ENCODE results near the gene SETD2. TPM values are rescaled to one million over a fixed set of nuclear protein-coding genes. Genes with fewer than 3 reads are reported as not detected.

The SETD2 gene
- total and polyA plus RNA-seq, 2 donors (not counting 1 experiment from before 2014, with no cell fraction given): 22.5 to 35.3 TPM

DNA sequence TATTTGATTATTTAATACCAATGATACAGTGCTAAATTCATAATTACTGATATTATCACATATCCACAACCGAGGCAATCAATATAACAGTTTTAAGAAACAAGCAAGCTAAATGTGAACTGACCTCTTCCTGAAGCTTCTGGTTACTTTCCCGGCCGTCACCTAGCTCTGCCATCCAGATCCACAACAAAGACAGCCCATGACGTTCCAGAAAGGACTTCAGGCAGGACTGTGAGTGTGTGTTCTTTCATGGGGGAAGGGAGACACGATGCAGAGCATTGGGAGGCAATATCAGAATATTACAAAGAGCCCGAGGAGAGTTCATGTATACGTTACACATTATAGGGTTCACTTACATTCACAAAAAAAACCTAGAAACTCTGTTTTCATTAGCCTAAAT lies 77.8 kb downstream of the SETD2 start:
- Histone ChIP-seq H3K4me2 (ENCODE audit: extremely low read depth, insufficient read depth, low read length) (no peak overlapping the region), H3K79me2 (ENCODE audit: control insufficient read depth, insufficient read depth, low read length) (peaks cover 5% of the 10 kb centered on the region), H2AFZ (ENCODE audit: low read length) (no peak overlapping the region), H3K4me1 (ENCODE audit: control insufficient read depth, extremely low read depth, insufficient read depth, low read length) (peaks cover 5% of the 10 kb centered on the region), H3K27ac (ENCODE audit: insufficient read depth, low read length) (no peak overlapping the region), H3K4me3 (replicated peaks in 1 of 4; ENCODE audit: control extremely low read depth in 1 of 4, insufficient read depth in 1 of 4, low read depth in 3 of 4, low read length in 4 of 4) (no peak overlapping the region), H3K27me3 (ENCODE audit: control insufficient read depth, insufficient read depth, low read length) (no peaks in the 10 kb centered on the region), H3K9me3 (ENCODE audit: control insufficient read depth, insufficient read depth, low read depth, low read length) (no peaks in the 10 kb centered on the region), H3K36me3 (ENCODE audit: control insufficient read depth, insufficient read depth, low read length) (peaks cover 3% of the 10 kb centered on the region), H4K20me1 (ENCODE audit: control insufficient read depth, extremely low read depth, insufficient read depth, low read length) (no peaks in the 10 kb centered on the region), H3K9ac (ENCODE audit: insufficient read depth, low read length) (no peak overlapping the region)
- DNase-seq (ENCODE audit: low read depth in 2 of 2): no peak
- no peak for TF ChIP-seq CTCF (conservative IDR thresholded peaks at IDR 0.05 in 1 of 2, IDR thresholded peaks at IDR 0.05 in 1 of 2; ENCODE audit: low read depth in 1 of 2, low read length in 2 of 2)
- TF ChIP-seq EZH2 (IDR thresholded peaks at IDR 0.05; ENCODE audit: low read length, missing control alignments): no peak

- H3K9ac ChIP-seq (ENCODE audit: insufficient read depth, low read length): no peak overlapping the region
- H3K36me3 ChIP-seq (ENCODE audit: control insufficient read depth, insufficient read depth, low read length): peaks cover 3% of the 10 kb centered on the region
- H3K79me2 ChIP-seq (ENCODE audit: control insufficient read depth, insufficient read depth, low read length): peaks cover 8% of the 10 kb centered on the region
- H3K4me1 ChIP-seq (ENCODE audit: control insufficient read depth, extremely low read depth, insufficient read depth, low read length): peaks cover 5% of the 10 kb centered on the region
- H4K20me1 ChIP-seq (ENCODE audit: control insufficient read depth, extremely low read depth, insufficient read depth, low read length): no peaks in the 10 kb centered on the region
- no peak overlapping the region for H2AFZ ChIP-seq (ENCODE audit: low read length)
- H3K27ac ChIP-seq (ENCODE audit: insufficient read depth, low read length): no peak overlapping the region
- H3K27me3 ChIP-seq (ENCODE audit: control insufficient read depth, insufficient read depth, low read length): no peaks in the 10 kb centered on the region
- H3K4me2 ChIP-seq (ENCODE audit: extremely low read depth, insufficient read depth, low read length): no peak overlapping the region
- no peak overlapping the region for H3K4me3 ChIP-seq (replicated peaks in 1 of 4; ENCODE audit: control extremely low read depth in 1 of 4, insufficient read depth in 1 of 4, low read depth in 3 of 4, low read length in 4 of 4)
- H3K9me3 ChIP-seq (ENCODE audit: control insufficient read depth, insufficient read depth, low read depth, low read length): no peaks in the 10 kb centered on the region
- no peak for DNase-seq (ENCODE audit: low read depth in 2 of 2)
- no peak for TF ChIP-seq CTCF (conservative IDR thresholded peaks at IDR 0.05 in 1 of 2, IDR thresholded peaks at IDR 0.05 in 1 of 2; ENCODE audit: low read depth in 1 of 2, low read length in 2 of 2)
- TF ChIP-seq EZH2 (IDR thresholded peaks at IDR 0.05; ENCODE audit: low read length, missing control alignments): no peak
Observed at GRCh38 chr3:47083786-47084185, 80.1 kb downstream of the SETD2 start.

GRCh38 chr3:47082519-47082918 lies 81.4 kb downstream of the SETD2 start:
- H2AFZ ChIP-seq (ENCODE audit: low read length): no peak overlapping the region
- peaks cover 5% of the 10 kb centered on the region for H3K4me1 ChIP-seq (ENCODE audit: control insufficient read depth, extremely low read depth, insufficient read depth, low read length)
- no peak overlapping the region for H3K4me2 ChIP-seq (ENCODE audit: extremely low read depth, insufficient read depth, low read length)
- H3K27ac ChIP-seq (ENCODE audit: insufficient read depth, low read length): no peak overlapping the region
- no peaks in the 10 kb centered on the region for H3K9me3 ChIP-seq (ENCODE audit: control insufficient read depth, insufficient read depth, low read depth, low read length)
- H4K20me1 ChIP-seq (ENCODE audit: control insufficient read depth, extremely low read depth, insufficient read depth, low read length): no peaks in the 10 kb centered on the region
- no peaks in the 10 kb centered on the region for H3K27me3 ChIP-seq (ENCODE audit: control insufficient read depth, insufficient read depth, low read length)
- DNase-seq (ENCODE audit: low read depth in 2 of 2): peak; percentile 51 to 72
- no peak overlapping the region for H3K9ac ChIP-seq (ENCODE audit: insufficient read depth, low read length)
- H3K79me2 ChIP-seq (ENCODE audit: control insufficient read depth, insufficient read depth, low read length): peaks cover 8% of the 10 kb centered on the region
- peaks cover 4% of the 10 kb centered on the region for H3K36me3 ChIP-seq (ENCODE audit: control insufficient read depth, insufficient read depth, low read length)
- no peak overlapping the region for H3K4me3 ChIP-seq (replicated peaks in 1 of 4; ENCODE audit: control extremely low read depth in 1 of 4, insufficient read depth in 1 of 4, low read depth in 3 of 4, low read length in 4 of 4)
- TF ChIP-seq EZH2 (IDR thresholded peaks at IDR 0.05; ENCODE audit: low read length, missing control alignments): no peak
- TF ChIP-seq CTCF (conservative IDR thresholded peaks at IDR 0.05 in 1 of 2, IDR thresholded peaks at IDR 0.05 in 1 of 2; ENCODE audit: low read depth in 1 of 2, low read length in 2 of 2): no peak

All from fibroblast of lung (primary cell).